CD1c-positive myeloid dendritic cell (primary cell): ENCODE results near the gene IFI16.
"Not testable (repeated sequence)": the region's sequence is repeated elsewhere in the genome, so short reads cannot be mapped to it uniquely, and the experiment has no call there.

Experiments
- DNase-seq: peaks from one replicate; pipeline ENCODE4 v3.0.0-alpha.2; 2016; ENCODE audit errors: extremely low spot score

IFI16 gene

GRCh38 chr1:159007726-159008125, 2.0 kb upstream of the IFI16 start:
- peak; percentile 31 for DNase-seq

- DNase-seq = peak; percentile 26
Measured at GRCh38 chr1:159008744-159009188, 941 bp upstream of the IFI16 start.

- no peak for DNase-seq
Measured at GRCh38 chr1:159009287-159009686, 420 bp upstream of the IFI16 start.

DNA sequence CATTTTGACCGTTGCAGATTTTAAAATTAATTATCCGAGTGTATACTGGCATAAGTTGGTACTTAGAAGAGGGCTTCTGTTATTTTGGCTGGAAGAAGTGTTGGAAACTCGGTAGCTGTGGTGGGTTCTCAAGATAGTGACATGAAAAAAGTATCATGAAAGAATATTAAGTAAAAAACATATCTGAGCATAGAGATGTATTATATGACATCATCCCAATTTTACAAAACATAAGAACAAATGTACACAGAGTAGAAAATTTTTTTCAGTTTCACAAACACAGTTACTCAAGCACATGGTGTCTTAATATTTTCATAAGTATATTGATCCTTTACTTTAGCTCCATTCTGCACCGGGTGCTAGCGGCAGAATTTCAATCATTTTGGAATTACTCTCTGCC, 684 bp downstream of the IFI16 start:
- DNase-seq = peak; percentile 38

DNA sequence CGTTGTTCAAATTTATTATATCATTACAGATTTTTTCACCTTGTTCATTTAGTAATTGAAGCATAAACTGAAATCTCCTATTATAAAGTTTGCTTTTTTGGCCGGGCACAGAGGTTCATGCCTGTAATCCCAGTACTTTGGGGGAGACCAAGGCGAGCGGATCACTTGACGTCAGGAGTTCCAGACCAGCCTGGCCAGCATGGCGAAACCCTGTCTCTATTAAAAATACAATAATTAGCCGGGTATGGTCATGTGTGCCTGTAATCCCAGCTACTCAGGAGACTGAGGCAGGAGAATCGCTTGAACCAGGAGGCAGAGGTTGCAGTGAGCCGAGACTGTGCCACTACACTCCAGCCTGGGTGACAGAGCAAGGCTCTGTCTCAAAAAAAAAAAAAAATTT, 1.3 kb downstream of the IFI16 start:
- DNase-seq = not testable (repeated sequence)

- no peak for DNase-seq
Measured at GRCh38 chr1:159011751-159012150, 2.0 kb downstream of the IFI16 start.

DNA sequence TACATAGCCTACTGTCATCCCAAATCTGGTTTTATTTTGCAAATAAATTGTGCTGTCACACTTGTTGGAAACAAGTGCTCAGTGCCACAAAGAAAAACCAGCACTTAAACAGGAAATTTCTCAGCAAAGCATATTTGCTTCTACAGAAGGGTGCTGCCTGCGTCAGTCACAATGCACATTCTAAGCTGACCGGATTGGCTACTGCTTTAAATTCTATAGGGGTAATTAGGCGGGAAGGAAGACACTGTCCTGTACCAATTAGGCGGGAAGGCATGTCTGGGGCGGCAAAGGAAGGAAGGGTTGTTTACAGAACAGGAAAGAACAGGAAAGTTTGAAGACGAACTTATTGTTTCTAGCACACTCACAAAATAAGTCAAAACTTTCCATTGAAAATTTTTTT, 2.8 kb downstream of the IFI16 start:
- DNase-seq = peak; percentile 62

GRCh38 chr1:159014003-159014571, 4.4 kb downstream of the IFI16 start:
- no peak for DNase-seq

- no peak for DNase-seq
Measured at GRCh38 chr1:159014851-159015250, 5.1 kb downstream of the IFI16 start.

- DNase-seq = peak; percentile 94
Measured at GRCh38 chr1:159015440-159015909, 5.8 kb downstream of the IFI16 start.

DNA sequence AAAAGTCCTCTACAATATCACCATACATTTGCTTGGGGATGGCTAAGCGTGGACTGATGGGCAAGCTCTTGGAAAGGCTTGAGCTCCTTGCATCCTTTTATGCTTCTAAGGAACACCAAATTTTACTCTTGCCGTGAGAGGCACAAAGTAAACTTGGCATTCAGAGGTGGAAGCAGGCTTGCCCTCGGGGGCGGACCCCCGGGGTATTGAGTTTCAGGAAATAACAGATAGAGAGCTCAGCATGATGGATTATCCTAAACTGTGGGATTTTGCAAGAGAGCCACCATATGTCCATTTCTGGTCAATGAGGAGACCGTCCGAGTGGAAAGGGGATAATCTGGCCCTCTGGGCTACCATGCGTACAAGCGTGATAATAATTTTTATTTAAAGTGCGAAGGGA, 14.0 kb downstream of the IFI16 start:
- no peak for DNase-seq

DNA sequence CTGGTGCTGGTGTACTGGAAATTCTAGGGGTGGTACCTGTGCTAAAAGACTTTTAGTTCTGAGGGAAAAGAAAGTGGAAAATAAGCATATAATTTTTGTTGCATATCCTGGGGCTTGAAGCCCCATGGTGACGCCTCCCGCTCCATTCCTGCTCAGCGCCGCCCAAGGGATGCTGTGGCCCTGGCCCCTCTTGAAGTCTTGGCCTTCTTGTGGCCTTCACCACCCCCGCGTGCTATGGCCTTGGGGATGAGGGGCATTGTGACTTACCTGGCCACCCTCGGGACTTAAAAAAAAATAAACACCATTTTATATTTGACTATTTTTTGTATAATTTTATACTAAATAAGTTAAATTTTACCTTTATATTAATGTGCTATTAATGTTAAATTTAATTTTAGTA, 15.3 kb downstream of the IFI16 start:
- no peak for DNase-seq

DNA sequence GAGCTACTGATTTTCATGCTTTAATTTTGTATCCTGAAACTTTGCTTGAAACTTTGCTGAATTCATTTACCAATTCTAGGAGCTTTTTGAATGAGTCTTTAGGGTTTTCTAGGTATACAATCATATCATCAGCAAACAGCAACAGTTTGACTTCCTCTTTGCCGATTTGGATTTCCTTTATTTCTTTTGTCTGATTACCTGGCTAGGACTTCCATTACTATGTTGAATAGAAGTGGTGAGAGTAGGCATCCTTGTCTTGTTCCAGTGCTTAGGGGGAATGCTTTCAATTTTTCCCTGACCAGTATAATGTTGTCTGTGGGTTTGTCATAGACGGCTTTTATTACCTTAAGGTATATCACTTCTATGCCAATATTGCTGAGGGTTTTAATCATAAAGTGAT, 17.1 kb downstream of the IFI16 start:
- not testable (repeated sequence) for DNase-seq

DNA sequence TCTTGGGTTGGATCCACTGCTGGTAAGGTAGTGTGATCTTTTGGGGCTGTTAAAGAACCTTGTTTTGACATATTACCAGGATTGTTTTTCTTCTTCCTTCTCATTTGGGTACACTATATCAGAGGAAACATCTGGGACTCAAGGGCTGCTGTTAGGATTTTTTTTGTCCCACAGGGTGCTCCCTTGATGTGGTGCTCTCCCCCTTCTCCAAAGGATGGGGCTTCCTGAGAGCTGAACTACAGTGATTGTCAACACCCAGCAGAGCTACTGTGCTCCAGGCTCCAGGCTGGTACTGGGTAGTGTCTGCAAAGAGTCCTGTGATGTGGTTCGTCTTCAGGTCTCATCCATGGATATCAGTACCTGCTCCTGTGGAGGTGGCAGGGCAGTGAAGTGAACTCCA, 20.6 kb downstream of the IFI16 start:
- DNase-seq = no peak

DNA sequence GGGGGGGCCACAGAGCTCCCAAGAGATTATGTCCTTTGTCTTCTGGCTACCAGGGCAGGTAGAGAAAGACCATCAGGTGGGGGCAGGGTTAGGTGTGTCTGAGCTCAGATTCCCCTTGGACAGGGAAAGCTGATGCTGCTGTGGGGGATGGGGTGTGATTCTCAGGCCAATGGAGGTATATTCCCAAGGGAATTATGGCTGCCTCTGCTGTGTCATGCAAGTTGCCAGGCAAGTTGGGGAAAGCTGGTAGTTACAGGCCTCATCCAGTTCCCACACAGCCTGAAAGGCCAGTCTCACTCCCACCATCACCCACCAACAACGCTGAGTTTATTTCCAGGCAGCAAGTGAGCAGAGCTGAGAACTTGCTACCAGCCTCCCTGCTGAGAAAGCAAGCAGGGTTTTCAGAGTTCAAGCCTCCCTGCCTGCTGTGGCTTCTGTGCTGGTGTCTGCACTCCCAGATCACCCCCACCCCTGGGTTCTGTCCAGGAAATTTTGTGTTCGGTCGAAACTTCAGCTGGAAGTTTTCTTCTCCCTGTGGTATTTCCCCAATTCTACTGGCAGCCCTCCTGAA, 21.3 kb downstream of the IFI16 start:
- no peak for DNase-seq

- DNase-seq = no peak
Measured at GRCh38 chr1:159040206-159040605, 30.5 kb downstream of the IFI16 start.

GRCh38 chr1:159040893-159041724, 31.4 kb downstream of the IFI16 start:
- DNase-seq = no peak

DNA sequence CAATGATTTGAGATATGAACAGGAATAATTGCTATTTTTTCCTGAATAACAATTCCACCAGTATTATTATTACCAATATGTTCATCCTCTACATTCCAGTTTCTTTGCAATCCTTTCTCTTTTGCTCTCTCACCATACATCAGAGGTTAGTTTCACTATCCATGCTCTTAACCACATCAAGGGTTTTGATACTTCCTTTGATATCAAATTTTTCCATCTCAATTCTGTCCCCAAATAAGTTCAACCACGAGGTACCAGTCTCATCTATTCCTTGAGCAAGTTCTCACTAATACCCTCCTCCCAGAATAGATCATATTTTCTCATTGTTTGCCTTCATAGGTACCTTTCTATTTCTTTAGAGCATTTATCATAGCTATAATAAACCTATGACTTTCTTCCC, 36.8 kb downstream of the IFI16 start:
- not testable (repeated sequence) for DNase-seq

DNA sequence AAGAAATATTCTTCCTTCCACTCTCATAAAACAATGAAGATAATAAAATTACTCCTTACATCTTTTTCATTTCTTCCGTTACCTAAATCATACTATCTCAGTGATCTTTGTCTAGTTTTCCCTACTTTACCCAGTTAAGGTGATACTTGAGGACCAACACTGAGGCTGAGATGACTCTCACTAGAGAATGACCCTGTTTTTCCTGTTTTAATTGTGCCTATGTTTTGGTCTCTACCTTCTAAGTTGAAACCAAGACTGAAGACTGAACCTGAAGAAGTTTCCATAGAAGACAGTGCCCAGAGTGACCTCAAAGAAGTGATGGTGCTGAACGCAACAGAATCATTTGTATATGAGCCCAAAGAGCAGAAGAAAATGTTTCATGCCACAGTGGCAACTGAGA, 41.7 kb downstream of the IFI16 start:
- no peak for DNase-seq

DNA sequence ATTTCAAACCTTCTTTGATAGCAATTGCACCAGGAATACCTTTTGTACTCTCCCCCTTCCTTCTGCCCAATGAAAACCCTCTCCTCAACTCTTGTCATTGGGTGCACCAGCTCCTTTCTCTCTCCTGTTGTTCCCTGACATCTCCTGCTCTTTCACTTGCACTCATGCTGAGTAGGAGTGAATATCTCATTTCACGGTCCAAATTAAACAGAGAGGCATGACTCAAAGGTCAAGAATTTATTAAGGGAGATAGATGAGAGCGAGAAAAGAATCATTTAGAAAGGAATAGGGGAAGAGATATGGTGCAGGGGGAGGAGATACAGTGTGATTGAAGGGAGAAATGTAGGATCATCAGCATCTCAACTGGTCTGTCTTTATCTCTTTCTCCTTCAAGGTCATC, 44.7 kb downstream of the IFI16 start:
- DNase-seq = no peak

DNA sequence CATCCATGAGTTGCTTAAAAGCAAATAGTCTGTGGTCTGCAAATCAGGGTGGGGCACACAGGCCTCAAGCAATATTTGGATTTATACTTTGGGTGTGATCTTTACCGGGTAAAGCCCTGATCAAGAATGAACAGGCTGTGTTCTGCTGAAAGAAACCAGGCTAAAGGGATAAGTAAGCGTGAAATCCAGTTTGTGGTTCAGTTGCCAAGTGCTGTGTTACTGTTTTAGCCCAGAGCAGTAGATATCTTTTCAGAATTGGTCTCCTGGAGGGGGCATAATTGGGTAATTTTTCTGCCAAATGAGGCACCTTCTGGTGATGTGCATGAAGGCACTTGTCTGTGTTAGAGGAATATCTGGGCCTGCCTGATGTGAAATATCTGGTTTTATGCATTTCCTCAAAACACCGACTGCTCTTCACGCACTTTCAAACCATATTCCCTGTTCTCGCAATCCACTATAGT, 45.5 kb downstream of the IFI16 start:
- peak; percentile 33 for DNase-seq

GRCh38 chr1:159056069-159056698, 46.5 kb downstream of the IFI16 start:
- no peak for DNase-seq
